NCI-H146 (cell line): ENCODE measurements around the gene SYMPK.
A peak's percentile ranks its signal among the peaks of the same experiment; 100 is the strongest.
"Not testable (repeated sequence)": the region's sequence is repeated elsewhere in the genome, so short reads cannot be mapped to it uniquely, and the experiment has no call there.

ENCODE experiments used
- DNase-seq: peaks from one replicate; lab custom pipeline; 2025; lab: John Stamatoyannopoulos, UW

SYMPK gene

DNA sequence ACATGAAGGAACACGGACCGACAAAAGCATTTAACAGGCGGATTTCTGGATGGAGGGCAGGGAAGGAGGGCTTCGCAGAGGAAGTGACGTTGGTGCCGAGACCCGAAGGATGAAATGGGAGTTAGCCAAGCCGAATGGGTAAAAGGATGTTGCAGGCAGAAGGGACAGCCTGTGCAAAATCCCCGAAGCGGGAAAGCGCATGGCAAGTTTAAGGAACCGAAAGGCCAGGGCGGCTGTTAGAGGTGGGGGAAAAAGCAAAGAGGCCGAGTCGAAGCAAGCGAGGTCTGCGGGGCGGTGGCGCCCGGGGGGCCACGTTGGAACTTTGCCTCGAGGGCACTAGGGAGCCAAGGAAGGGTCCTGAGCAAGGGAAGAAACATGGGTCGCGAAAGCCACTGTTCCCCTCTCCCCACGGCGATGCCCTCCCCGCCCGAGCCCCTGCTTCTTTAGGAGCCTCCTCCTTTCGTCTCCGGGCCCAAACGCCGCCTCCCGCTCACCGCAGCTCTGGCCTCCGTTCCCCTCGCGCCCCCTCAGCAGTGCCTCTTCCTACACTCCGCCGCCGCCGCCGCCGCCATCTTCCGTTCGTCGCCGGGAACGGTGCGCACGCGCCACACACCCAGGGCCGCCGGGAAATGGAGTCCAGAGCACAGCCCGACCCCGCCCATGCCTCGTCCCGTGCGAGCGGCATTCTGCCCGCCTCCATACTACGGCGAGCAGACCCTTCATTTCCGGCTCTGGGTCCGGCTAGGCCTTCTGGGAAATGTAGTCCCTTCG, at the start of gene SYMPK:
Gene SYMPK (minus strand): TSS at position 584 of the 771 bp plus-strand sequence. CDS start 8,652 bp downstream, outside the sequence.
- DNase-seq = peak; percentile 99

DNA sequence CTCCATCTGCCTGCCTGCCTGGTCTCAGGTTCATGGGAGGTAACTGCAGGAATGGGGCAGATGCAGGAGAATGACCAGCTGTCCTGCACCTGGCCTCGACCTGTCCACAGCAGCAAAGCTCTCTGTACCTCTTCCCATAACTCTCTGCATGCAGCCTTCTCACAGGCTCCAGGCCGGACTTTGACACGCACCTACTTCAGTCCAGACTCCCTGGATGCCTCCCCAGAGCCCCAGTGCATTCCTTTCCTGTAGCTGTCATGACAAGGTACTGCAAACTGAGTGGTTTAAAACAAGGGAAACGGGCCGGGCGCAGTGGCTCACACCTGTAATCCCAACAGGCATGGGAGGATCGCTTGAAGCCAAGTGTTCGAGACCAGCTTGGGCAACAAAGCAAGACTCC, 48.3 kb upstream of the SYMPK start:
- DNase-seq = peak; percentile 19

DNA sequence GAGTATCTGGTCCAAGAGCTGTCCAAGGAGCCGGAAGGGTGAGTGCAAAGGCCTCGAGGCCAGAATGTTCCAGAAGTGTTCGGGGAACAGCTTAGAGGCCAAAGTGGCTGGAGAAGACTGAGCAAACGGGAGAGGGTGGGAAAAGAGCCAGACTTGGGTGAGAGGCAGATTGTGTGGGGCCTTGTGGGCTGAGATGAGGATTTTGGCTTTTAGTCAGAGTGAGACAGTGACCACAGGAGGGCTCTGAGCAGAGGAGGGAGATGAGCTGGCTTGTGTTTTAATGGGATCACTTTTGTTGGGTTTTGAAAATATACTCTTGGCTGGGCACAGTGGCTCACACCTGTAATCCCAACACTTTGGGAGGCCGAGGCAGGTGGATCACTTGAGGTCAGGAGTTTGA, 46.0 kb upstream of the SYMPK start:
- no peak for DNase-seq

DNA sequence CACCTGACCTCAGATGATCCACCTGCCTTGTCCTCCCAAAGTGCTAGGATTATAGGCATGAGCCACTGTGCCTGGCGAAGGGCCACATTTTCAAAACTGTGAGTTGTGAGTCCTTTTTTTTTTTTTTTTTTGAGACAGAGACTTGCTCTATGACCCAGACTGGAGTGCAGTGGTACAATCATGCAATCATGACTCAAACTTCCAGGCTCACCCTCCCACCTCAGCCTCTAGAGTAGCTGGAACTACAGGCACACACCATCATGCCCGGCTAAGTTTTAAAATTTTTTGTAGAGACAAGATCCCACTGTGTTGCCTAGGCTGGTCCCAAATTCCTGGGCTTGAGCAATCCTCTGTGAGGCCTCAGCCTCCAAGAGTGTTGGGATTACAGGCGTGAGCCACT, 43.3 kb upstream of the SYMPK start:
- DNase-seq = no peak

DNA sequence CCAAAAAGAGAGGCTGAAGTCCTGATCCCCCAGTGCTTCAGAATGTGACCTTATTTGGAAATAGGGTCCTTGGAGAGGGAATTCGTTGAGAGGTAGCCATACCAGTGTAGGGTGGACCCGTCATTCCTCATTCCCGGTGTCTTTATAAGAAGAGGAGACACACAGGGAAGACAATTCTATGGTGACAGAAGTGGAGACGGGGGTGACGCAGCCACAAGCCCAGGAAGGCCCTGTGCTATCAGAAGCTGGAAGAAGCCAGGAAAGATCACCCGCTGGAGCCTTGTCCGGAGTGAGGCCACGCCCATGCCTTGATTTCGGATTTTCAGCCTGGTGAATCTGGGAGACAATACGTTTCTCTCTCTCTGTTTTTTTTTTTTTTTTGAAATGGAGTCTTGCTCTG, 42.1 kb upstream of the SYMPK start:
- DNase-seq = no peak

DNA sequence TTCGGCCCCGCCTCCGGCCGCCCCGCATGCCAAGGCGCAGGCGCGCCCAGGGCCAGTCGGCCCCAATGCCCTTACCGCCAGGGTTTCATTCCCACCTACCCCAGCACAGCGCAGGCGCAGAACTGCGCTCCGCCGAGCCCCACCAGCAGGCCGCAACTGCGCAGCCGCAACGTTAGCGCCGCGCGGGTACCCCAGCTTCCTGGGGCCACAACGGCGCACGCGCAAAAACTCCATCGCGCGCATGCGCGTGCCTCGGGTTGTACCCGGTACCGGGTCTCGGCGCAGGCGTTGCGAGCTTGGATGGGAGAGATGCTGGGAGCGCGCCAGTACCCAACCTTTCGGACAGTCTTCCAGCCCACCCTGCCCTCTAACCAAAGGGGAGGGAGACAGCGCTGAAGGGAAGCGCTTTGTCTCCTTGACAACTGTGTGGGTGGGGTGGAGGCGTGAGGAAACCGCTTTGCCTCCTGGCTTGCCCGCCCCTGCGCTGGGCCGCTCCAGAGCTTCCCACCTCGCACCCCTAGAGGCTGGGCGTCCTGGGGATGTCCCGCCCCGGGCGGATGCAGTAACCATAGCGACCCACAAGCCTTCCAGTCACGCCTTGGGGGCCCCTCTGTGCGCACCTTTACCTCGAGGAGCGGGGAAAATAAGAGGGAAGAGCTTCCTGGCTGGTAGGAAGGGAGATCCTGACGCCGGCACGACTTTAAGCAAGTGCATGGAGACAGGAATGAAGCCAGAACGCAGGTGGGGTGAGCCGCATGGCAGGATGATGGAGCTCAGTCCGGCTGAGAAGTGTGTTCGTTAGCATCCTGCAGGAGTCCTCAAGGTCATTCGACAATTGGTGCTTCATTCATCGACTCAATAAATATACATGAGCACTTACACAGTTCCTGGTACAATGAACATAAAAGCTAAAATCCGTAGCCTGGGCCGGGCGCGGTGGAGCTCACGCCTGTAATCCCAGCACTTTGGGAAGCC, 40.0 kb upstream of the SYMPK start:
- peak; percentile 99 for DNase-seq

DNA sequence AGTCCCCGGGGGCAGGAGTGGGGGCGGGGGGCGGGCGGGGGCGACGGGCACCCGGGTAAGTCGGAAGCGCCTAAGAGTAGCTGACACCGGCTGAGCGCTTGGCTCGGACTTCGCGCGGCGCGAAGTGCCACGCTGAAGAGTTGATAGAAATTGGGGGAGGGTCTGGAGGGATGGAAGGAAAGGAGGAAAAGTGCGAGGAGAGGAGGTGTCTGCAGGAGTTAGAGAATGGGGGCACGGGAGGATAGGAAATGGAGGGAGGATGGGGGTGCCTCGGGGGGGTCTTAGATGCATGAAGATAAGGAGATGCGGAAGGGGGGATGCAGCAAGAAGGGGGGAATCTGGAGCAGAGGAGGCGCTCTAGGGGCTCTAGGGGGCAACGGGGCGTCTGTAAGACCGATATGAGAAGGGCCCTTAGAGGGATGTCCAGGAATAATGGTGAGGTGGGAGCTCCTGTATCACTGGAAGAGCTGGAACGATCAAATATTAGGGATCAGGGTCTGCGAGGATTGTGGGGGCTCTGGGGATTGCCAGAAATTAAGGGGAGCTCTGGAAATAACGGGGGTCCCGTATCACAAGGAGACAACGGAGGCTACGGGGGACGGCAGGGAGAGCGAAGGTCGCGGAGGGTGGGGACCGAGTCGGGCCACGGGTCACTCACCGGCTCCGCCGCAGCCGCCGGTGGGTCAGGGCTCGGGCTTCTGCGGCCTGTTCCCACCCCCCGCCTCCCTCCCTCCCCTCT, 39.1 kb upstream of the SYMPK start, which contains the start of gene MYPOP:
Gene MYPOP (minus strand): TSS at position 702 of the 739 bp plus-strand sequence. CDS start 840 bp downstream, outside the sequence.
- DNase-seq = peak; percentile 56

DNA sequence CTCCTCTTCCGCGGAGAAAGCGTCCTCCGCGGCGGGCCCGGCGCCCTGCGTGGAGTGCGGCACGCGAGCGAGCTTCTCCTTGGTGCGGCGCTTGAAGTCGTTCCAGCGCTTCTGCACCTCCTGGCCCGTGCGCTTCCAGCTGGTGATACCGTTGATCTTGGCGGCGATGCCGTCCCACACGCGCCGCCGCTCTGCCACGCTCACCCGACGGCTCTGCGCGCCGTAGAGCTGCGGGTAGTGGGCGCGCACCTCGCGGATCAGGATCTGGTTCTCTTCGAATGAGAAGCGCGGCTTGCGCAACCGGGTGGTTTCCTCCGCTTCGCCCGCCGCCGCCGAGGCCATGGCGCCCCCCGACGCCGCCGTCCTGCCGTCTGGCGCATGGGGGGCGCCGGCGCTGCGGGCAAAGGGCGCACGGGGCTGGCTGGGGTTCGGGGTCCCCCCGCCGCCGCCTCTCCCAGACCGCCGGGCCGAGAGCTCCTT, 38.5 kb upstream of the SYMPK start:
- DNase-seq = no peak

DNA sequence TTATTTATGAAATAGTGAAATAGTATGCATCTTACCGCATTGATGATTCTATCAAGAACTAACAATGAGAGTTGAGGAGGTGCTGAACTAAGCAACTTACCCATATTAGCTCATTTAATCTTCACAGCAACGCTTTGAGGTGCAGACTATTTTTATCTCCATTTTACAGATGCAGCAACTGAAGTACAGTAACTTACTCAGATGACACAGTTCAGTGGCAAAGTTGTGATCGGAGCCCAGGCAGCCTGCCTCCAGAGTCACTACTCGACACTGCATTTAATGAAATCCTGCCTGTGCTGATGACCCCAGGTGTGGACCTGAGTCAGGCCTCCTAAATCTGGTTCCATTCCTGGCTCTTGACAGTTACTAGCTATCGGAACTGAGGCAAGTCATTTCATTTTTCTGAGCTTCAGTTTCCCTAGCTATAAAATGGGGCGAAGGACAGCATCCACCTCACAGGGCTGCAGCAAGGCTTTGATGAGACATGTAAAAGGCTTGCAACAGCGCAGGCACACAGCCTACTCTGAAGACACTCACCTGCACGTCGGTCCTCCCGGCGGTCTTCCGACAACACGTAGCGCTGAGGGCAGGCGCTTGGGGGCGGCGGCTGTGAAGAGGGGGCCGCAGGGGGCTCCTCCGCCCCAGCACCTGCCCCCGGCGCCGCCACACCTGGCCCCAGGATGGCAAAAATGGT, 37.9 kb upstream of the SYMPK start:
- DNase-seq = no peak

DNA sequence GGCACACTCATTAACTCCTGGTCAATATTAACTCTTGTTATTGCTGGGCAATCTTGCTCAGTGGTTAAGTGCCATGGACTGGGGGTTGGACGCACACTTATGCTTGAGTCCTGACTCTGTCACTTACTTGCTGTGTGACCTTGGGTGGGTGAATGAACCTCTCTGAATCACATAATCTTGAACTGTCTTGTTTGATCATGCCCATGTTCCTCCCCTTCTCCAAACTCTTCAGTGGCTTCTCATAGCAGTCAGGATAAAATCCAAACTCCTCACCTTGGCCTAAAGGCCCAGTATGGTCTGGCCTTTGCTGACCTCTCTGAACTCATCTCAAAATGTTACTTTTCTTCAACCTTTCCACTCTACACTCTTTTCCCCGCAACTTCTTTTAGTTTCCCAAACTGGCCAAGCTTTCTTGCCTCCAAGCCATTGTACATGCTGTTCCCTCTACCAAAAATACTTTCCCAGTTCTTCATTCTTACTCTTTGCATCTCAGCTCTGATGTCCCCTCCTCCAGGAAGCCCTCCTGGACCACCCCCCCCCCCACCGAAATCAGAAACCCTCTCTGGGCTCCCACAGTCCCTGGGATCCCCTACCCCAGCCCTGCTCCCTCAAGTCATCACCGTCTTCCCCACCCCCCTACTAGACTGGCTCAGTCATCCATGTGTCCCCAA, 37.1 kb upstream of the SYMPK start:
- DNase-seq = no peak

DNA sequence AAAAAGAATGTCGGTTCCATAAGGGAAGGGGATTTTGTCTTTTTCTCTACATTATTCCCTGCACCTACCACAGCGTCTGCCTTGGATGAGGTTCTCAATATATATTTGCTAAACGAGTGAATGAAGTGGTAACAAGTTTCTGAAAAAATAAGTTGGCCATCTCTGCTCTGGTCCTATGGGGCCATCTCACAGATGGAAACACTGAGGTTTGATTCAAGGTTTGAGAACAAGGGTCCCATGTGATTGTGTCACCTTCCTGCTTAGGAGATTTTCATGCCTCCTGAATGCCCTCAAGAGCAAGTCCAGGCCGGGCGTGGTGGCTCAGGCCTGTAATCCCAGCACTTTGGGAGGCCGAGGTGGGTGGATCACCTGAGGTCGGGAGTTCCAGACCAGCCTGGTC, 36.3 kb upstream of the SYMPK start:
- DNase-seq = no peak

DNA sequence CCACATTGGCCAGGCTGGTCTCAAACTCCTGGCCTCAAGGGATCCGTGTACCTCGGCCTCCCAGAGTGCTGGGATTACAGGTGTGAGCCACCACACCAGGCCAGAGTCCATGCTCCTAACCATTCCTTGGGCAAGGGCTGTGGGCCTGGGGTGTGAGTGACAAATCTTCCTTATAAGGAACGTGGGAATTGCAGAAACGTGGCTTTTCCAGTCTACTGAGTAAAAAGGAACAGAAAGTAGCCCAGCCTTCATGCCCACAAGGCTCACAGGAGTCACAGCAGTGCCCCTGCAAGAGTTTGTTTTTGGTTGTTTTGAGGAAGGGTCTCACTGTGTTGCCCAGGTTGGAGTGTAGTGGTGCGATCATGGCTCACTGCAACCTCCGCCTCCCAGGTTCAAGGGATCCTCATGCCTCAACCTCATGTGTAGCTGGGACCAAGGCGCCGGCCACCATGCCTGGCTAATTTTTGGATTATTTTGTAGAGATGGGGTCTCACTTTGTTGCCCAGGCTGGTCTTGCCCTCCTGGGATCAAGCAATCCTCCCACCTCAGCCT, 34.4 kb upstream of the SYMPK start:
- no peak for DNase-seq

DNA sequence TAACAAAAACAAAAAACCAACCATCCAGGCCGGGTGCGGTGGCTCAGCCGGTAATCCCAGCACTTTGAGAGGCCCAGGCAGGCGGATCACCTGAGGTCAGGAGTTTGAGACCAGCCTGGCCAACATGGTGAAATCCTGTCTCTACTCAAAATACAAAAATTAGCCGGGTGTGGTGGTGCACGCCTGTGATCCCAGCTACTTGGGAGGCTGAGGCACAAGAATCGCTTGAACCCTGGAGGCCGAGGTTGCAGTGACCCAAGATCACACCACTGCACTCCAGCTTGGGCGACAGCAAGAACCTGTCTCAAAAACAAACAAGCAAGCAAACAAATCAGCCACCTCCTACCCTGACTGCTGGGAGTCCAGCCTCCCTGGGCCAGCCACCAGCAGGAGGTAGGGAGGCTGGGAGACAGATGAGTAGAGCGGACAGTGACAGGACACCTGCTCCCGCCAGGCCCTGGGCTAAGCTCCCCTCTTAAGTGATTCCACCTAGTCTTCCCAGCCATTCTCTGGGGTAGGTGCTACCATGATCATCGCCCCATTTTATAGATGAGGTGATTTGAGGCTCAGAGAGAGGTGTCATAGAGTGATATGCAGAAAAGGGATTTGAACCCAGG, 33.1 kb upstream of the SYMPK start:
- DNase-seq = not testable (repeated sequence)

DNA sequence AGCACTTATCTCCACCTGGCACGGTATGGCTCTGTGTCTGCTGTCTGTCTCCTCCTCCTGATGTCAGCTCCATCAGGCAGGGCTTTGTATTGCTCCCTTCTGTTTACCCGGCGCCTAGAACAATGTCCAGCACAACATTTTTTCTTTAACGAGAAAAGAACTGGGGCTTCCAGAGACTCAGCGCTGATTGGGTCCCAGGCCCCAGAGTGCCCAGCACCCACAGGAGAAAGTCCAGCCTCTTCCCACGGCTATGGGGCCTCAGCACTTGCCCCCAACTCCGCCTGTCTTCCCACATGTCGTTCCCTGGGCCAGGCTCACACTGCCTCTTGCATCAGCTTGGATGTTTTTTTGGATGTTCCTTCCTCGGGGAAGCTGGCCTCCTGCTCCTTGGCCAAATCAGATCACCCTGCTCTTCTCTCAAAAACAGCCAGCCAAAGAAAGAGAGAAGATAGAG, 32.6 kb upstream of the SYMPK start:
- no peak for DNase-seq

DNA sequence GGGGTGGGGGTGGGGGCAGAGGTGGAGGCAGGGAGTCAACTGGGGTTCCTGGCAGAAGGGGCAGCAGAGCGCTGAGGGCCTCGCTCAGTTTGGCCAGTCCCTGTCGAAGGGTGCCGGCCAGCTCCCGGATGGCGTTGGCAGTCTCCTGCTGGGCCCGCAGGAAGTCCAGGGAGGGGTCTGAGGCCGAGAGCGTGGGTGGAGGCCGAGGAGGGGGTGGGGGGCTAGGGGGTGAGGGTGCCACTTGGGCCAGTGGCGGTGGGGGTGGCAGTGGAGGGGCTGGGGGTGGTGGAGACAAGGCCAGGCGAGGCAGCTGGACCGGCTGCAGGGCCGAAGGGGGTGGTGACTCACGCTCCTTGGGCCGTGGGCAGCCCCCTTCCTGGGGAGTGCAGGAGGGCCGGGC, 27.9 kb upstream of the SYMPK start:
- no peak for DNase-seq

DNA sequence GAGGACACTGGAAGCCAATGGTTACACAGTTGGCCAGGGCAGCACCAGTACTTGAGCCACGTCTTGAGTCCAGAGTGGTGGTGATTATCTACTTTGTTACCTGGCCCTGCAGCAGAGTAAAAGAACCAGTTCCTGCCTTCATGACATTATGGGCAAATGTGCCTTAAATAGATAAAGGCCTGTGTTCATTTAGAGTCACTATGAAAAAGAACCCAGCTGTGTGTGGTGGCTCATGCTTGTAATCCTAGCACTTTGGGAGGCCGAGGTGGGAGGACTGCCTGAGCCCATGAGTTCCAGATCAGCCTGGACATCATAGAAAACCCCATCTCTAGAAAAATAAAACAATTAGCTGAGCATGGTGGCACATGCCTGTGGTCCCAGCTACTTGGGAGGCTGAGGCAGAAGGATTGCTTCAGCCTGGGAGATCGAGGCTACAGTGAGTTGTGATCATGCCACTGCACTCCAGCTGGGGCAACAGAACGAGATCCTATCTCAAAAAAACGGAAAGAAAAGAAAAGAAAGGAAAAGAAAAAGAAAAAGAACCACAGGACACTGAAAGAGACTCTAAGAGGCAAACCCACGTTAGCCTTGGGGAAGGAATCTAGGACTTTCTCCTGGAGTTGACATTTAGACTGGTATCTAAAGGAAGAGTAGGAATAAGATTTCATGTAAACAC, 26.4 kb upstream of the SYMPK start:
- DNase-seq = no peak

DNA sequence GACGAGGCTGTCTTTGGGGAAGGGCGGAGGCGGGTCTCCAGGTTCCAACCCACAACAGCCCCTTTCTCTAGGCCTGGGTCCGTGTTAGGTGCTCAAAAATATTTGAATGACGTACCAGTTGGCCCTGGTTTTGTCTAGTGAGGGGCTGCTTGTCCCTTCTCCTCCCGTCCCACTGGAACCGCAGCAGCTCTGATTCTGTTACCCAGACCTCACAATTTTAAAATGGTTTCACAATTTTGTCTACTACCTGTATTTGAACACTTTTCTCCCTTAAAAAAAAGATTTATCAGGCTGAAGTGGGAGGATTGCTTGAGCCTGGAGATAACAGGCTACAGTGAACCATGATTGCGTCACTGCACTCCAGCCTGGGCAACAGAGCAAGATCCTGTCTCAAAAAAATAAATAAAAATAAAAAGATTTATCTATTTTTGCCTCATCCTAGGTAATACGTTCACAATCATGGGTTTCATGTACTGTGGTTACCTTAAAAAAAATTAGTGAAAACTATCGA, 24.3 kb upstream of the SYMPK start:
- DNase-seq = no peak

DNA sequence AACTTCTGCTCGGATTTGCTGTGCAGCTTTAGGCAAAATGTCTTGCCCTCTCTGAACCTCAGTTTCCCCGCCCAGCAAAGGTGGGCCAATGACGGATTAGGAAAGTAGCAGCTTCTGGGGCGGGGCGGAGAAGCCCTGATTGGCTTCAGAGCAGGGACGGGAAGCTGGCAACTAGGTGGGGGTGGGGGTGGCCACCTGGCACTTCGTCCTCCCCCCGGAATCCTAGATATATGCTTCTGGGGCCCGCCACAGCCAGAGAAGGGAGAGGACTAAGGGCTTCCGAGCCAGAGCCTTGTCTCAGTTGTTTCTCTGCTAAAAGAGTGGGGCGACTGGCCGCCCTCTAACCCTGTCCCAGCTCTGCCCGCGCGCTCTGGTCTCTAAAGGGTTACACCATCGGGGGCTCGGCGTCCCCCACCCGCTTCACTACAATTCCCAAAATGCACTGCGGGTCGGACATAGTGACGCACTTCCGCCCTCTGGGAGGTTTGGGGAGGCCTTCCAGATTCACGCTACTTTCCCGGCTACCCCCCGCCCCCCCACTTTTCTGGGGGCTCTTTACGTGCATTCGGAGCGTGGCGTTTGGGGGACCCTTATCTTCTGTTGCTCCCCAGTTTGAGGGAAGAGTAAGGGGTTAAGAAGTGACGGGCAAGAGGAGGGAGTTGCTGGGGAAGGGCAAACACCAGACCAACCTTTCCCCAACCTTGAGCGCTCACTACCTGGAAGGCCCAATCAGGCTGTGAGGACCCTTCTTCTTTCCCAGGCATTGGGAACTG, 23.7 kb upstream of the SYMPK start:
- DNase-seq = peak; percentile 94
